Small intestine (tissue), 7 donors: ENCODE measurements around the gene NMRK1. TPM values are rescaled to one million over a fixed set of nuclear protein-coding genes. Genes with fewer than 3 reads are reported as not detected.
A peak's percentile ranks its signal among the peaks of the same experiment; 100 is the strongest.

Experiments used
- DNase-seq, 2 donors: peaks; one replicate each; pipeline versions ENCODE4 v3.0.0 to v3.0.0-alpha.2; 2013
- FAIRE-seq: peaks from 2 replicates; lab custom pipeline; 2012; peaks lifted over from hg19 to GRCh38; lab: Jason Lieb, UNC
- H3K27ac ChIP-seq, 3 donors: one replicate each; pipeline ENCODE4 v1.5.1; 2013; ENCODE audit warnings: low read length in 2 of 3, mild to moderate bottlenecking in 2 of 3, control low read depth in 1 of 3, inconsistent platforms in 1 of 3, low read depth in 1 of 3, moderate library complexity in 1 of 3
- H3K27me3 ChIP-seq, 3 donors: one replicate each; pipeline ENCODE4 v1.6.1; 2013; ENCODE audit warnings: low read length in 3 of 3, inconsistent platforms in 1 of 3; ENCODE audit not compliant: control insufficient read depth in 3 of 3, insufficient read depth in 3 of 3
- H3K36me3 ChIP-seq, 3 donors: one replicate each; pipeline ENCODE4 v1.6.1; 2013; ENCODE audit warnings: low read length in 3 of 3, inconsistent platforms in 1 of 3, low read depth in 1 of 3, mild to moderate bottlenecking in 1 of 3, moderate library complexity in 1 of 3; ENCODE audit not compliant: control insufficient read depth in 3 of 3, insufficient read depth in 2 of 3
- H3K4me1 ChIP-seq, 3 donors: one replicate each; pipeline ENCODE4 v1.6.1; 2013; ENCODE audit warnings: low read length in 2 of 3, inconsistent platforms in 1 of 3, low read depth in 1 of 3, mild to moderate bottlenecking in 1 of 3, moderate library complexity in 1 of 3; ENCODE audit not compliant: control insufficient read depth in 3 of 3, insufficient read depth in 2 of 3
- H3K4me3 ChIP-seq, 3 donors: one replicate each; pipeline ENCODE4 v1.5.1; 2013; ENCODE audit warnings: low read length in 3 of 3, control low read depth in 1 of 3, inconsistent platforms in 1 of 3, low read depth in 1 of 3, mild to moderate bottlenecking in 1 of 3, moderate library complexity in 1 of 3
- H3K9me3 ChIP-seq, 2 donors: one replicate each; pipeline ENCODE4 v1.6.1; 2013; ENCODE audit warnings: low read depth in 1 of 2, low read length in 1 of 2; ENCODE audit not compliant: control insufficient read depth in 2 of 2, insufficient read depth in 1 of 2
- WGBS, 3 donors: extraction: QIAGEN DNeasy Blood & Tissue Kit; methylation state at CpG; one replicate each; pipeline ENCODE4 v1.1.7; 2013; 5-methylcytosine and 5-hydroxymethylcytosine counted together
- polyA plus RNA-seq, 4 donors: library from polyadenylated mRNA; stranded (reverse) in 3 of 4; unstranded in 1 of 4; fragments of 200-250 nt in 3 of 4; fragments of 120-200 nt in 1 of 4; gene quantifications; one replicate each; pipeline versions ENCODE4 v1.2.1 to v1.2.3, GENCODE V29; 2013
- donor health status: healthy with polysubstance abuse.
- donor health status: control.
- donor health status: control.
- donor health status: Bipolar disorder and iron deficiency.
- donor health status: healthy.

The NMRK1 gene
- polyA plus RNA-seq, 4 donors, result 19.9 to 95.7 (median 47.9) TPM

GRCh38 chr9:75096796-75097195 lies 8.8 kb upstream of the NMRK1 start:
- Histone ChIP-seq H3K27me3 (no peaks in the 10 kb centered on the region), H3K36me3 (peaks cover 0 to 2% (median 0%) of the 10 kb centered on the region in 3 donors), H3K9me3 (no peaks in the 10 kb centered on the region), H3K4me1 (peaks cover 0 to 11% (median 4%) of the 10 kb centered on the region in 3 donors), H3K4me3 (no peak overlapping the region), H3K27ac (no peak overlapping the region)
- WGBS, 3 donors, result 89 to 93% (median 92%) methylated on average over 4 of the region's 4 CpGs
- FAIRE-seq (no peak), DNase-seq (no peak)

- H3K4me1 ChIP-seq, result peaks cover 4 to 17% (median 4%) of the 10 kb centered on the region in 3 donors
- H3K9me3 ChIP-seq, result no peaks in the 10 kb centered on the region
- no peak overlapping the region for H3K27ac ChIP-seq
- H3K27me3 ChIP-seq, result no peaks in the 10 kb centered on the region
- no peak overlapping the region for H3K4me3 ChIP-seq
- FAIRE-seq (no peak), DNase-seq (no peak)
- 69 to 83% (median 77%) methylated on average over 4 of the region's 4 CpGs for WGBS, 3 donors
- H3K36me3 ChIP-seq, result peaks cover 0 to 2% (median 0%) of the 10 kb centered on the region in 3 donors
Observed at GRCh38 chr9:75092766-75093165, 4.8 kb upstream of the NMRK1 start.

- 75 to 87% (median 86%) methylated on average over 4 of the region's 4 CpGs for WGBS, 3 donors
- H3K9me3 ChIP-seq, result no peaks in the 10 kb centered on the region
- no peaks in the 10 kb centered on the region for H3K36me3 ChIP-seq
- H3K4me1 ChIP-seq, result peaks cover 7 to 21% (median 8%) of the 10 kb centered on the region in 3 donors
- no peak overlapping the region for H3K27ac ChIP-seq
- no peak for DNase-seq
- H3K4me3 ChIP-seq, result no peak overlapping the region
- FAIRE-seq, result no peak
- H3K27me3 ChIP-seq, result no peaks in the 10 kb centered on the region
Observed at GRCh38 chr9:75090579-75090978, 2.6 kb upstream of the NMRK1 start.

GRCh38 chr9:75089373-75089766 lies 1.4 kb upstream of the NMRK1 start:
- FAIRE-seq (no peak), DNase-seq (no peak)
- peaks cover 0 to 2% (median 0%) of the 10 kb centered on the region in 3 donors for H3K36me3 ChIP-seq
- H3K27ac ChIP-seq, result peak overlapping the region; percentile 96 to 99 (median 97)
- H3K27me3 ChIP-seq, result no peaks in the 10 kb centered on the region
- 5 to 11% (median 6%) methylated on average over 11 of the region's 11 CpGs for WGBS, 3 donors
- peaks cover 7 to 21% (median 8%) of the 10 kb centered on the region in 3 donors for H3K4me1 ChIP-seq
- no peaks in the 10 kb centered on the region for H3K9me3 ChIP-seq
- H3K4me3 ChIP-seq, result peak overlapping the region; percentile 77 to 91 (median 86)

GRCh38 chr9:75088646-75089372 lies 854 bp upstream of the NMRK1 start:
- WGBS, 3 donors, result 0 to 1% (median 0%) methylated on average over 41 to 43 of the region's 43 CpGs
- no peak for FAIRE-seq

GRCh38 chr9:75087289-75087823 lies 599 bp downstream of the NMRK1 start:
- H3K4me3 ChIP-seq, result peak overlapping the region; percentile 68 to 96 (median 85)
- H3K27me3 ChIP-seq, result no peaks in the 10 kb centered on the region
- DNase-seq, result peak; percentile 67
- peaks cover 4 to 24% (median 21%) of the 10 kb centered on the region in 3 donors for H3K4me1 ChIP-seq
- no peaks in the 10 kb centered on the region for H3K9me3 ChIP-seq
- 0 to 1% (median 1%) methylated on average over 20 of the region's 20 CpGs for WGBS, 3 donors
- H3K36me3 ChIP-seq, result peaks cover 0 to 3% (median 0%) of the 10 kb centered on the region in 3 donors
- FAIRE-seq, result no peak
- H3K27ac ChIP-seq, result peak overlapping the region; percentile 96 to 100 (median 99)

More at GRCh38 chr9:75088646-75089372, 854 bp upstream of the NMRK1 start:
- Histone ChIP-seq H3K27ac (peak overlapping the region; percentile 96 to 99 (median 97)), H3K36me3 (peaks cover 0 to 3% (median 0%) of the 10 kb centered on the region in 3 donors), H3K4me1 (peaks cover 4 to 19% (median 12%) of the 10 kb centered on the region in 3 donors), H3K9me3 (no peaks in the 10 kb centered on the region), H3K4me3 (peak overlapping the region; percentile 77 to 91 (median 86)), H3K27me3 (no peaks in the 10 kb centered on the region)
- DNase-seq, result peak; percentile 65 to 76

GRCh38 chr9:75086541-75087288 lies 1.2 kb downstream of the NMRK1 start:
- no peaks in the 10 kb centered on the region for H3K9me3 ChIP-seq
- H3K36me3 ChIP-seq, result peaks cover 0 to 3% (median 0%) of the 10 kb centered on the region in 3 donors
- H3K27me3 ChIP-seq, result no peaks in the 10 kb centered on the region
- H3K4me3 ChIP-seq, result peak overlapping the region in 2 of 3 donors; percentile 85 to 96
- DNase-seq, result peak; percentile 61 to 66
- H3K4me1 ChIP-seq, result peaks cover 4 to 22% (median 21%) of the 10 kb centered on the region in 3 donors
- WGBS, 3 donors, result 1 to 21% (median 10%) methylated on average over 16 of the region's 16 CpGs
- FAIRE-seq, result no peak
- H3K27ac ChIP-seq, result peak overlapping the region; percentile 96 to 100 (median 99)

- DNase-seq (no peak), FAIRE-seq (no peak)
- no peaks in the 10 kb centered on the region for H3K27me3 ChIP-seq
- no peak overlapping the region for H3K27ac ChIP-seq
- H3K36me3 ChIP-seq, result peaks cover 0 to 4% (median 4%) of the 10 kb centered on the region in 3 donors
- no peak overlapping the region for H3K4me3 ChIP-seq
- 76 to 93% (median 90%) methylated on average over 1 of the region's 1 CpG for WGBS, 3 donors
- no peaks in the 10 kb centered on the region for H3K9me3 ChIP-seq
- H3K4me1 ChIP-seq, result peaks cover 4 to 21% (median 18%) of the 10 kb centered on the region in 3 donors
Observed at GRCh38 chr9:75085640-75086039, 2.3 kb downstream of the NMRK1 start.
